HG02588 (cell line): Measurements from ENCODE around the gene RAP1GAP.
"Not testable (repeated sequence)": the region's sequence is repeated elsewhere in the genome, so short reads cannot be mapped to it uniquely, and the experiment has no call there.

Experiments used
- ATAC-seq: cut with Tn5 transposase; IDR thresholded peaks from one replicate; pipeline ENCODE4 v1.9.1; 2021; ENCODE audit warnings: mild to moderate bottlenecking, moderate library complexity; ENCODE audit not compliant: unreplicated experiment

RAP1GAP gene

DNA sequence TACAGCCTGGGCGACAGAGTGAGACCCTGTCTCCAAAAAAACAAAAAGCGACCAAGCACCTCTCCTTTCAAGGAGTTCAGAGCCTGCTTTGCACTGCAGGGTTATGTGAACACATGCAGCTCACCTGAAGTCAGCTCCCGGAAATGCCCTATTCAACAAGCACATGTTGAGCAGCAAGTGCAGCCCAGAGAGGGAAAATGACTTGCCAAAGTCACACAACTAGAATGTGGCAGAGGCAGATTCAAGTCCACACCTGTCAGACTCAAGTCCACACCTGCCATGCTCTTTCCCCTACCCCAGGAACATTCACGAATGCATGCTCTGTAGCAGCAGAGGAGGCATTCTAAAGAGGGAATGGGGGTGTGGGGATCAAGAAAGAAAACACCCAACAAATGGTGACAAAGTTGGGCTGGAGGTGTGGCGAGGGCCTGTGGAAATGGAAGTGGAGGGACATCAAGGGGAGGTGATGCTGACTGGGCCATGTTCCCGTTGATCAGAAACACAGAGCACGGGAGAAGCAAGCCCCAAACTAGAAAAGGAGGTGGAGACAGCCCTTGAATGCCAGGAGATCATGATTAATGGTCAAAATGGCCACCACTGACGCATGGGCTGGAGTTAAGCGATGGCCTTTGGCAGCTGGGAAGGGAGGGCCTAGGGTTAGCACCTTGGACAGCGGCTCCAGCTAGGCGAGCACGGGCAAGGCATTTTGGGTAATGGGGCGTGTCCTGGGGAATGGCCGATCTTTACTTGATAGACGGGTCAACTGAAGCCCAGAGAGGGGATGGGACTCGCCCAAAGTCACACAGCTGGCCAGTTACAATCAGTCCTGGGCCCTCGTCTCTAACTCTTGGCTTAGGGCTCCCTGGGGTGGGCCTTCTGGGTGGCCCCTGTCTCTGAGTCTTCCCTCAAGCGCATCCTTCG is 21.5 kb downstream of the RAP1GAP start:
- ATAC-seq: no peak

DNA sequence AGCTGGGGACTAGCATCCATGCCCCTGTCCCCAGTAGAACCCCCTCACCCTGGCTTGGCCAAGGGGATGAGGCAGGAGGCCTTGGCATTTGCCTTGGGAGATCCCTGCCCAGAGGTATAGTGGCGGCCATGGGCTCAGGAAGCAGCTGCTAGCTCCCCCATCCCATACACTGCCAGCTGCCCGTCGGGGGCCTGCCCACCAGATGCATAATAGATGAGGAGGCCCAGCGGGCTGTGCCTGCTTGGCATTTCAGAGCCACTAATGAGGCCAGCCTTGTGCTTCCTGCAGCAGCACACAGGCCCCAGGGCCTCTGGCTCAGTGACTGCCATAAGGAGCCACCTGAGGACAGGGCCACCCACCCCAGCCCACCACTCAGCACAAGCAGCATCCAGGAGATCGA is 23.6 kb downstream of the RAP1GAP start:
- no peak for ATAC-seq

DNA sequence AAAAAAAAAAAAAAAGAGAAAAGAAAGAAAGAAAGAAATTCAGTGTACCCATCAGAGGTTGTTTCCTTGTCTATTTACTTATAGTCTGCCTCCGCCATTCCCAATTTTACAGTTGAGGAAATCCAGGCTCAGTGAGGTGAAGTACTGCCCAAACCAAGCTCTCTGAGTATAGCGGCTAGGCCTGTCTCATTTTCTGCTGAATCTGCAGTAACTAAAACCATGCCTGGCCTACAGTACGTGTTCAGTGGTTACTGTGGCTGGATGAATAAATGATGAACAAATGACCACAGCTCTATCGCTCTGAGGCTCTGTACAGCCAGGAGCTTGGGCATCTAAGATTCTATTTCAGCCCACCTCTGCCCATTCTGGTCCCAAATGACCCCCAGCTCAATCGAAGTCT is 24.3 kb downstream of the RAP1GAP start:
- no peak for ATAC-seq

DNA sequence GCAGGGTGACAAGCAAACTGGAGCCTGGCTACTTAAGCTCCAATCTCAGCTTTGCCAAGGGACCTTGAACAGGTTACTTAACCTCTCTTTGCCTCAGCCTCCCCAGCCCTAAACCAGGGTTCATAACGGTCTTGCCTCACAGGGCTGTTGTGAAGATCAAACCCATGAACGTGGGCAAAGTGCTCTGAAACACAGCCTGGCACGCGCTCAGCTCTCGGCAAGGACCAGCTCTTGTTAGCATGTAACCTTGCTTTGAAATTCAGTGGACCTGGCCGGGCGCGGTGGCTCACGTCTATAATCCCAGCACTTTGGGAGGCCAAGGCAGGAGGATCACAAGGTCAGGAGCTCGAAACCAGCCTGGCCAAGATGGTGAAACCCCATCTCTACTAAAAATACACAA is 24.8 kb downstream of the RAP1GAP start:
- ATAC-seq: no peak

DNA sequence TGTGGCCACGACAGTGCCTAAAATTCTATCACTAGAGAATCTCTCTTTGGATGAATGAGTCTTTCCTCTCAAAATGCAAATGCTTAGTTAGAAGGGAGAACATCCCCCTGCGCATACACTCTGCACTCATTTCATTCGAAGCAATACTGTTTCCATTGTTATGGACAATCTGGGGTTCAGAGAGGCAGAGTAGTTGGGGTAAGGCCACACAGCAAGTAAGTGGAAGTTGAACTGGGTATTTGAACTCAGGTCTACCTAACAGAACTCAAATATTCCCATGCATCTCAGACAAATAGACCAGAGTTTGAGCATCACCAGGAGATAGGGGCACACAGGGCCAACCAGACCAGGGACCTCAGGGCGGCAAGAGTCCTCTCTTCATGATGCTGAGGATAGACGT is 25.5 kb downstream of the RAP1GAP start:
- ATAC-seq: no peak

DNA sequence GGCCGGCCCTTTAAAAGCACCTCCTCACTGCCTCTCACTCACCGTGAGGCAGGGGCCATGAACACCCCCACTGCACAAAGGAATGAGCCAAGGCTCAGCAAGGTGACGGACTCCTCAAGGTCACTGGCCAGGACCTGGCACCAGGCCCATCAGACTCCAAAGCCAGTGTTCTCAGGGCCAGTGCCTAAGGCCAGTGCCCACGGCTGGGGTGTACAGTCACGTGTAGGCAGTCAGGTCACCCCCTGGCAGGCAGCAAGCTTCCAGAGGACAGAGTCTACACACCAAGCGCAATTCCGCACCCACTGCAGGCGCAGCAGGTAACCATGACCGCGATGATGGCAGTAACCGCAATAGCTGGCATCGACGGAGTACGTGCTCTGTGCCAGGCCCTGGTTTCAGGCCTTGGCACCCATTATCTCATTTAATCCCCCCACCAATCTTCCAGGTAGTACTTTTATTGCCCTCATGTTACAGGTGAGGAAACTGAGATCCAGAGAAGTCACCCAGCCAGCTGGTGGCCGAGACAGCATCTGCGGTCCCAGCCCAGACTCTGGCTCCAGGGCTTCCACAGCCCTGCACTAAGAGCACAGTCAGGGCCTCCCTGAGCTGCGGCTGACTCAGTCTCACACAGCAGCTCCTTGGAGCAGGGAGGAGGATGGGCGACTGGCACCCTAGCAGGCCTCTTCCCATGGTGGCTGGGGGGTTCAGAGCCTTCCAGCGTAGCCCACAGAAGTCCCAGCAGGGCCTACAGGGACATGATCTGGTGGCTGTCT is 27.0 kb downstream of the RAP1GAP start:
- no peak for ATAC-seq

DNA sequence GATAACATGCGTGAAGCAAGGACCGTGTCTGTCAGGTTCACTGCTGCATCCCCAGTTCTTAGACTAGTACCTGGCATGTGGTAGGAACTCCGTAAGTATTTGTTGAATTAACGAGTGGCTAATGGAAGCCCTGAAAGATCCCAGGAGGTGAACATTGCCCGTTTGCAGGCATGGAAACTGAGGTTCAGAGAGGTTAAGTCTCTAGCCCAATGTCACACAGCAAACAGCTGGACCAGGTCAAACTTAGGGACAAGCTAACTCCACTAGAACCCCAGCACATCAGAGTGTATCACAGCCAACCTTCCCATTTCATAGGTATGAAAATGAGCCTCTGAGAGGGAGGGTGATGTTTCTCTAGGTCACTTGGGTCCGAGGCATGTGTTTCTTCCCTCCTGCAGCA is 27.6 kb downstream of the RAP1GAP start:
- no peak for ATAC-seq

DNA sequence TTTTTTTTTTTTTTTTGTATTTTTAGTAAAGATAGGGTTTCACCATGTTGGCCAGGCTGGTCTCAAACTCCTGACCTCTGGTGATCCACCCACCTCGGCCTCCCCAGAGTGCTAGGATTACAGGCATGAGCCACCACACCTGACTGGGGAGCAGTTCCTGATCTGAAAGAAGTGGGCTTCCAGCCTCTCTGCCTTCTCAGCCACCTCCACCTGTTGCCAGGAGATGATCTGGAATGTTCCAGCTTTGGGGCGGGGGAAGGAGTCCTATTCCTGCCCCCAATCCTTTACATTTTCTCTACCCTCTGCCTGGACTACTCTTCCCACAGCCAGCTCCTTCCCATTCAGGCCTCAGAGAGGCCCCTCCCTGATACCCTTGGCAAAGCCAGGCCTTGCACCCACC is 28.1 kb downstream of the RAP1GAP start:
- no peak for ATAC-seq

DNA sequence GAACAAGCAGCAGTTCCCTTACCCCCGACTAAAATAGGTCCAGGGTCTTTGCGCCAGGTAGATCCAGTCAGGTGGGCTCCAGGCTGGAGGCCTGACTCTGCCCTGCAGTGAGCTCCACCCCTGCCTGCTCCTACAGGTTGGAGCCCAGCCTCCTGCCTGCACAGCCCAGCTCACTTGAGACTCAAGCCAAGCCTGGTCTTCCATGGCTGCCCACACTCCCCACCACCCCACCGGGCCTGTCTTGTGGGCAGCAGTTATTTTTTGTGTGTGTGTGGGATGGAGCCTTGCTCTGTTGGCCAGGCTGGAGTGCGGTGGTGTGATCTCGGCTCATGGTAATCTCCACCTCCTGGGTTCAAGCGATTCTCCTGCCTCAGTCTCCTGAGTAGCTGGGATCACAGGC is 28.5 kb downstream of the RAP1GAP start:
- no peak for ATAC-seq

DNA sequence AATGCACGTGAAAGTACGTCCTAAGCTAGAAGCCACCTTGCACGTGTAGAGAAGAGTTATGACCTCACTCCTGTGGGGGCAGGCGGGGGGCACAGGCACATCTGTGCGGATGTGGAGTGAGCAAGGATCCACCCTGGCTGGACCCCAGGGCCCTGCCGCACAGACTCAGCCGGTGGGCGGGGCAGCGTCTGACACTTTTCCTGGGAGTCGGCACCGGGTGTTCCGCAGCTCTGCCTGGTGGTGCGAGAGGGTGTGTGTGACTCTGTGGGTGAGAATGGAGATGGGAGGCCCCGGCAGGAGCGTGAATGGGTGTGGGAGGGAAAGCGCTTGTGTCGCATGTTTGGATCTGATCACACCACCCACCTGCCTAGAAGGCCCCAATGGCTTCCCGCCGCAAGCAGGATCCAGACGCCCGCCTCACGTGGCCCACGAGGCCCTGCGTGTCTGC is 29.5 kb downstream of the RAP1GAP start:
- no peak for ATAC-seq

DNA sequence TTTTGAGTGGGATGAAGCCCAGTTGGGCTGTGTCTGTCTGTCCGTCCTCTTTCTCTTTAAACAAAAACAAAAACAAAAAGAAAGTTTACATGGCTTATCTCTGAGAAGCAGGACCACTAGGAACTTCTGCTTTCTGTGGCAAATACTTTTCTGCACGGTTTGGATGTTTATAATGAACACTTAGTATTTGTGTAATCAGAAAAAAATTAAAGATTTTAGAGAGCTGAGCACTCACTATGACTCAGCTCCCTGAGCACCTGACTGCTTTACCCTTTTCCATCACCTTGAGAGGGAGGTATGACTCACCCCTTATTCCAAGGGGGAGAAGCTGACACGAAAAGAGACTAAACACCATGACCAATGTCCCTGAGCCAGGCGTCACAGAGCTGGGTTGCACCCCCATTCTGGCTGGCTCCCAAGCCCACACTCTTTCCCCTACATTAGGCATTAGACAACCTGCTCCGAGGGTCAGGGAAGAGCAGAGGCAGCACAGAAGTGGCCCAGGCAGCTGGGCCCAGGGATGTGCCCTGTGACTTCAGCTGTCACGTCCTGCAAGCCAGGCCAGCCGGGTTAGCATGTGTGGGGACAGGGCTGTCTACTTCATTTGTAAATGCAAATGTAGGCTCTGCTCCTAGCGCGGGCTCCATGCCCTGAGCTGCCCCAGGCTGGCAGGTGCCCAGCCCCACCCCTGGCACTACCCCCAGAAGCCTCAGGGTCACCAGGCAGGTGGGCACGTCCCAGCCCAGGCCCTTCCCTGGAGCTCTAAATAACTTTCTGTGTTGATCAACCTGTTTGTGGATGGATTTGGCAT is 30.4 kb downstream of the RAP1GAP start:
- no peak for ATAC-seq

DNA sequence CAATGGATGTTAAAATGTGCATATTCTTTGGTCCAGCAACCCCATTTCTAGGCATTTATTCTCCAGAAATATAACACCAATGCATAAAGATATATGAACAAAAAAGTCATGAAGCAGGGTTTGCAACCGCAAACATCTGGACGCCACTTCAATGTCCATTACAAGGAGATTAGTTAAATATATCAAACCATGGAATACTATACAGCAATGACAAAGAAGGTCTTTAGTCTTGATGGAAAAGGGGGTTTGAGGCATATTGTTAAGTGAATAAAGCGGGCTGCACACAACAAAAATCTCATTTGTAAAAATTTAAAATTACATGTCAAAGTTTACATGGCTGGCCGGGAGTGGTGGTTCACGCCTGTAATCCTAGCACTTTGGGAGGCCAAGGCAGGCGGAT is 31.6 kb downstream of the RAP1GAP start:
- ATAC-seq: no peak

DNA sequence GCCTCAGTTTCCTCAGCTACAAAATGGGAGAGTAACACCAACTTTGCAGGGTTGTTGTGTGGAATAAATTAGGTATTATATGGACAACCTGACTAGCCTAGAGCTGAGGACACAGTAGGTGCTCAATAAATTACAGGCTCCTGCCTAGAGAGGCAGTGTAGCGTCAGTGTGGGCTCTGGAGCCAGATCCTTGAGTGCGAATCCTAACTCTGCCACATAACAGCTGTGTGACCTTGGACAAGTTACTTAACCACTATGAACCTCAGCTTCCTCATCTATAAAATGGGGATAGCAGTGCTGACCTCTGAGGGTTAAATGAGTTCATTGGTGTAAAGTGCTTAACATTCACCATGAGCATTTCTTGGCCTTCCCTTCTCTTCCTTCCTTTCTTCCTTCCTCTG is 33.1 kb downstream of the RAP1GAP start:
- ATAC-seq: no peak

DNA sequence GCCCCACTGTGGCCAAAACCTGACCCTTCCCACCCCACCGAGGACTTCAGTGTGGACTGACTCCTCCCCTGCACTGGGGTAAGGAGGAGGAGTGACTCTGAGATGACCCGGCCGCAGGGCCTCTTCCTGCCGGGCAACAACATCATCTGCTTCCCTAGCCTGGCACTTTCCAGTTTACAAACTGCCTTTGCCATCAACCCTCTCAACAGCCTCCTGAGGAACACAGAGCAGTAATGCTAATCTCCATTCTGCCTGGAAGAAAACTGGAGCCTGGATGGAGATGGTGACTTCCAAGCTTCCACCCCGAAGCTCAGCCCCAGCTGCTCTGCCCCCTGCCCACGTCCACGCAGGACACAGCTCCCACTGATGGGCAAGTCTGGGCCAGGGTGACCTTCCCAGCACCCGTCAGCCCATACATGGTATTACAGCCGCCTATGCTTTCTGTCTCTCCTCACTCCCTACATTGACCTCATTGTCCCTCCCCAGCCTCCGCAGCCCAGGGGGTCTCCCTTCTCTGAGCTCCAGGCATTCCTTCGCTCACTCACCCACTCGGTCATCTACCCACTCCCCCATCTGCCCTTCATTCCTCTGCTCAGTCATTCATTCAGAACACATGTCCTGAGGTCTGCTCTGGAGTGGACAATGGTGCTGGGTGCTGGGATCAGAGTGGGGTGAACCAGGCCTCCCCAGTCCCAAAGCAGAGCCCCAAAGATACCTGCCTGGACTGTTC is 34.2 kb downstream of the RAP1GAP start:
- no peak for ATAC-seq

DNA sequence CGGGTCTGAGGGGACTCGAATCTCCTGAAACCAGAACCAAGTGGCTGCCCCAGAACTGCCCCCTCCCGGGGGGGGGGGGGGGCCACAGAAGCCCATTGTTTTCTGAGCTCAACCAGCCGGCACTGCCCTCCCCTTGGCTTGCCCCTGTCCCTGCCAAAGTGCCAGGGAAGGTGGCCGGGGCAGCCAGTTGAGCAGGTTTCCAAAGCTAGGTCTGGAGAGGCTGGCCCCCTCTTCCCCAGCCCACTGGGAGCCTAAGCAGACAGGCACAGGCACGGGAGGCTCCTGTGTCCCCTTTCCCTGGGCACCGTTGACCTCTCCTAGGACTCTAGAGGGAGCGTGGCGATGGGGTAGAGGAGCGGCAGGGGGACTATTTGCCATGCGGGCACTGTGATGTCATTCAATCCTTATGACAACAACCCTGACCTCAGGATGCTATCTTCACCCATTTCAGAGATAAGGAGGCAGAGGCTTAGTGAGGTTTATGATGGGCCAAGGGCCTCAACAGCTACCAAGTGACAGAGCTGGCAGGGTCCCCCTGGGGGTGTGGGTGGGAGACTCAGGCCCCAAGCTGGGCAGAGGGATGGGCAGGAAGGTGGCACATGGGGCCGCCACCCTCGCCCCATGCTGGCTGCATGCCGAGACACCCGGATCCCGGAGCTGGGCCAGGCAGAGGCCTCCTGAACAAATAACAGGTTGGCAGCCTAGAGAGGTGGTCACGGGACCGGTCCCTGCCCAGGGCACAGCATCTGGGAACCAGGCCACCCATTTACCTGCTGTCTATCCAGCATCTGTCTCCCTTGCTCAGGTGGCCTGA is 35.0 kb downstream of the RAP1GAP start:
- no peak for ATAC-seq

DNA sequence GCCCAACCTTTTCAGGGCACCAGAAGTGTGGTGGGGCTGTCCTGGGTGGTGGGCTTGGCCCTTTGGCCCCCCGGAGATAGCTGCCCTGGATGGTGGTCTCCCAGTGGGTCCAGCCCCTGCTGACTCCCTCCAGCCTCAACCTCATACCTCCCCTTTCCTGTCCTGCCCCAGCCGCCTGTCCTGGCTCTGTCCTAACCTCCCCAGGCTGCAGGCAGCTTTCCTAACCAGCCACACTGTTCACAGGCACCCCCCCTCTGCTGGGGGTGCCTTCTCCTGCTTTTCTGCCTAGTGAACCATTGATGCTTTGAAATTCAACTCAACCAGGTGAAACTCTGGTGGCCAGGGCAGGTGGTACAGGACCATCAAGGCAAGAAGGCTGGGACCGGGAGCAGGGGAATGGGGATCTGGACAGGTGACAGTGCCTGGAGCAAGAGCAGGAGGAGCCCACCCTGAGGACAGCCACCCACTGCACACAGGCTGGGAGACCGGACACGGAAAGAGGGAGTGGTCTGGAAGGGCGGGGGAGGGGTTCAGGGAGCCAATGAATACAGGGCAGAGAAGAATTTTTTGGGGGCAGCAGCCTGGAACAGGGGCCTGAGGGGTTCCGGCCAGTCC is 35.9 kb downstream of the RAP1GAP start:
- ATAC-seq: no peak

DNA sequence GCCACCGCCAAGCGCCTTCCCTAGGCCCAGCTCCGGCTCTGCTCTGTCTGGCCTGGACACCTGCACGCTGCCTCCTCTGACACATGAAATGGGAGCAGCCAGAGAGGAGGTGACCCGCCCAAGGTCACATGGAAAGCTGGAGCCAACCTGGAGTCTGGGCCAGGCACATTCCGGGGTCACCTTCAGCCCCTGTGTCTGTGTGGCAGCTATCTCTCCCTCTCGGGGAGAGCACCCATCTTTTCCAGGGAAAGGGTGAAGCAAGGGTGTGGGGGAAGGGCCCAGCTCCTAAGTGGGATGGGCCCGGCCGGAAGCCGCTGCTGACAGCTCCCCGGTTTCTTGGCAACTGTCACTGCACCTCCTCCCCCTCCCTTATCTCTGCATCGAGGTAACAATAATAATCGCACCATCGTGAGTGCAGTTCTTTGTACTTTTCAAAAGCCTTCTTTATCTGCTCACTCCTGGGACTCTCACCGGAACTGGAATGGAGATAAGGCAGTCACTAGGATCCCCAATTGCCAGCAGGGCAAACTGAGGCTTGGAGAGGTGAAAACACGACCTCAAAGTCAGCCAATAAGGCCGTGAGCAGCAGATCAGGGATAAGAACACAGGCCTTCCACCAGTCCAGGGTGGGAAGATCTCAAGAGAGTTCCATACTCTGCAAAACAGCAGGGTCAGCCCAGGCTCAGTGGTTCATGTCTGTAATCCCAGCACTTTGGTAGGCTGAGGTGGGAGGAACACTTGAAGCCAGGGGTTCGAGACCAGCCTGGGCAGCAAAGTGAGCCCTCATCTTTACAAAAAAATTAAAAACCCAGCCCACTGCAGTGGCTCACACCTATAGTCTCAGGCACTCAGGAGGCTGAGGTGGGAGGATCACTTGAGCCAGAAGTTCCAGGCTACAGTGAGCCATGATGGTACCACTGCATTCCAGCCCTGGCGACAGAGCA is 36.9 kb downstream of the RAP1GAP start:
- no peak for ATAC-seq

DNA sequence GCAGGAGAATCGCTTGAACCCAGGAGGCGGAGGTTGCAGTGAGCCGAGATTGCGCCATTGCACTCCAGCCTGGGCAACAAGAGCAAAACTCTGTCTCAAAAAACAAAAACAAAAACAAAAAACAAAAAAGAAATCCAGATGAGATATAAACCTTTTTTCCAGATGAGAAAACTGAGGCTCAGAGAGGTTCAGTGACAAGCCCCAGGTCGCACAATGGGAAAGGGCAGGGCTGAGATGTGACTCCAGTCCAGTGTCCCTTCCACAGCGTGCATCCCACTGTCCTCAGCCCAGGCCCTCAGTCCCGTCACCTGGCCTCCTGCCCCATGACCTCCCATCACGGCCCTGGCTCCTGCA is 37.6 kb downstream of the RAP1GAP start:
- not testable (repeated sequence) for ATAC-seq
